Measurements from ENCODE around the gene ARFGAP2. TPM values are rescaled to one million over a fixed set of nuclear protein-coding genes. Genes with fewer than 3 reads are reported as not detected.

Gene ARFGAP2
- total RNA-seq (2021; fragmentation: NEBNext Ultra II Directional; extraction: Animal tissue kit (Norgen Biotek cat#: 25700)) (50.0 and 50.2 TPM in 2 replicates), polyA plus RNA-seq (2011; rRNA removed) (64.0 and 107 TPM in 2 replicates), polyA minus RNA-seq (2011; rRNA and poly(A)+ RNA removed) (98.7 and 104 TPM in 2 replicates)
- polyA plus RNA-seq (2011; cell fraction: cytosol; rRNA removed) = 87.8 TPM
- 162 TPM for polyA plus RNA-seq (2011; cell fraction: nucleus; rRNA removed)
- 56.0 to 96.2 TPM (median 61.7 TPM) in 4 replicates for polyA plus RNA-seq (2012, experiment 1 of 2)
- 155 TPM for polyA plus RNA-seq (2012, experiment 2 of 2)
- polyA plus RNA-seq (2013, experiment 1 of 2) = 39.1 TPM
- polyA plus RNA-seq (2013, experiment 2 of 2) = 37.9 TPM
- 34.2 TPM for polyA minus RNA-seq (2011; cell fraction: cytosol; rRNA and poly(A)+ RNA removed)
- 96.4 TPM for polyA minus RNA-seq (2011; cell fraction: nucleus; rRNA and poly(A)+ RNA removed)
- long read RNA-seq, experiment 1, partial matches to known transcripts = 25 of 36 reads
- long read RNA-seq, experiment 1, other reads (novel, unspliced or antisense) = 11 of 36 reads
- long read RNA-seq, experiment 2, transcript ARFGAP2-205 (16 exons, 2,976 nt) = major isoform, 17 of 48 reads
- long read RNA-seq, experiment 2, partial matches to known transcripts = 18 of 48 reads
- long read RNA-seq, experiment 2, other reads (novel, unspliced or antisense) = 10 of 48 reads

GRCh38 chr11:47176328-47177228 is at the start of gene ARFGAP2:
ARFGAP2 (minus strand) TSS chr11:47176879; CDS start chr11:47176853, 26 bp downstream.
- peaks cover 0 to 8% (median 1%) of the 10 kb centered on the region in 4 experiments; a peak in 5 of 7 replicates for H3K4me1 ChIP-seq (replicated peaks in 1 of 4; ENCODE audit: control insufficient read depth in 3 of 4, insufficient read depth in 4 of 4, low read length in 3 of 4)
- no peak within 1 kb of the TSS for H3K23ac ChIP-seq (ENCODE audit: insufficient read length)
- H3K4me3 ChIP-seq (ENCODE audit: extremely low read depth in 1 of 4, insufficient read depth in 2 of 4, low read depth in 3 of 4, low read length in 4 of 4) = peak within 1 kb of the TSS; percentile 72 to 93 (median 90)
- peak within 1 kb of the TSS; percentile 83 to 98 (median 98) for H3K9ac ChIP-seq (replicated peaks in 1 of 4; ENCODE audit: extremely low read depth in 1 of 4, low read depth in 3 of 4, low read length in 3 of 4)
- CTCF ChIA-PET (ENCODE audit: partially characterized antibody) = interaction anchor here (0.6 to 16.6 kb wide), 14 partner anchors 12 to 290 kb away, joined by 3 to 247 read pairs (median 11); partner anchors contain the start of genes ACP2, DDB2, NR1H3 and PACSIN3
- WGBS, 2 experiments (ENCODE audit: extremely low coverage in 1 of 2, insufficient coverage in 1 of 2, insufficient read length in 1 of 2, insufficient replicate concordance in 2 of 2, low coverage in 1 of 2, low lambda C conversion rate in 2 of 2, missing lambda C conversion rate in 1 of 2) = 2% methylated on average over 68 of the region's 89 CpGs; no CpG with 5 or more reads in 1 of the 2 experiments
- H3K27ac ChIP-seq (ENCODE audit: low read depth, low read length) = peak within 1 kb of the TSS; percentile 93
- H3K36me3 ChIP-seq (ENCODE audit: control insufficient read depth in 2 of 4, insufficient read depth in 4 of 4, low read length in 3 of 4) = peaks cover 16 to 33% (median 30%) of the 10 kb centered on the region in 4 experiments; a peak in 7 of 8 replicates
- H3K4ac ChIP-seq (replicated peaks; ENCODE audit: insufficient read length, low read depth, low read length) = peak within 1 kb of the TSS; percentile 64
- peak within 1 kb of the TSS; percentile 99 for H4K5ac ChIP-seq (ENCODE audit: insufficient read length, low read depth, low read length)
- peaks cover 8% of the 10 kb centered on the region for H3K23me2 ChIP-seq (ENCODE audit: low read depth, low read length)
- H2BK12ac ChIP-seq (ENCODE audit: low read depth, low read length) = peak within 1 kb of the TSS; percentile 90
- H2BK20ac ChIP-seq (ENCODE audit: low read length) = 0 out of 2 replicates have a peak within 1 kb of the TSS, but pooled peaks have one; percentile 48
- H3K14ac ChIP-seq (ENCODE audit: insufficient read length) = no peak within 1 kb of the TSS
- H2BK120ac ChIP-seq (replicated peaks; ENCODE audit: low read depth, low read length) = no peak within 1 kb of the TSS
- no peak within 1 kb of the TSS for H2AFZ ChIP-seq (ENCODE audit: low read length)
- H2BK5ac ChIP-seq (ENCODE audit: low read depth, low read length) = peak within 1 kb of the TSS; percentile 99
- no peaks in the 10 kb centered on the region for H3K9me3 ChIP-seq (ENCODE audit: insufficient read depth in 2 of 2, low read depth in 1 of 2, low read length in 1 of 2)
- peak within 1 kb of the TSS; percentile 99; the same call in 1 of the 2 replicates for H4K8ac ChIP-seq (ENCODE audit: extremely low read depth, insufficient read depth, low read length)
- POLR2A ChIA-PET (ENCODE audit: partially characterized antibody) = interaction anchor here (0.8 to 4.5 kb wide), 11 partner anchors 9 to 91 kb away, joined by 3 to 35 read pairs (median 6); partner anchors contain the start of genes ACP2, DDB2, NR1H3 and PACSIN3
- H3K79me2 ChIP-seq (ENCODE audit: control insufficient read depth in 1 of 2, insufficient read depth in 2 of 2, low read length in 2 of 2) = peaks cover 8 to 45% of the 10 kb centered on the region in 2 experiments
- FAIRE-seq (no peak), DNase-seq (ENCODE audit: low read depth in 1 of 2, low spot score in 2 of 2) (peak in 1 of 2 experiments; percentile 93)
- H4K20me1 ChIP-seq (replicated peaks in 1 of 2; ENCODE audit: control insufficient read depth in 1 of 2, insufficient read depth in 2 of 2, low read length in 2 of 2) = peaks cover 0 to 7% of the 10 kb centered on the region in 2 experiments
- peak within 1 kb of the TSS; percentile 97; the same call in 1 of the 2 replicates for H2BK15ac ChIP-seq (ENCODE audit: low read length)
- no peaks in the 10 kb centered on the region for H3K27me3 ChIP-seq (replicated peaks in 1 of 4; ENCODE audit: control insufficient read depth in 3 of 4, extremely low read depth in 1 of 4, insufficient read depth in 3 of 4, low read length in 3 of 4)
- H3K56ac ChIP-seq (replicated peaks; ENCODE audit: insufficient read length, low read depth, low read length) = peak within 1 kb of the TSS; percentile 95
- peaks cover 19% of the 10 kb centered on the region for H3K79me1 ChIP-seq (ENCODE audit: low read depth, low read length)
- H3K4me2 ChIP-seq (ENCODE audit: insufficient read depth in 1 of 2, low read depth in 2 of 2, low read length in 2 of 2) = peak within 1 kb of the TSS; percentile 94 to 98
- H2AK5ac ChIP-seq (ENCODE audit: low read depth, low read length) = peak within 1 kb of the TSS; percentile 88
- peak within 1 kb of the TSS; percentile 90 for H4K91ac ChIP-seq (replicated peaks; ENCODE audit: insufficient read length, low read length)
- H3K18ac ChIP-seq (ENCODE audit: extremely low read depth, low read length) = peak within 1 kb of the TSS; percentile 98
- TF ChIP-seq EZH2 (IDR thresholded peaks at IDR 0.05; ENCODE audit: low read depth, low read length, severe bottlenecking) (no peak), POLR2AphosphoS5 (IDR thresholded peaks at IDR 0.05; ENCODE audit: low read depth, low read length) (peak; percentile 27; the same call in 1 of the 2 replicates), TBP (IDR thresholded peaks at IDR 0.05; ENCODE audit: low read depth, low read length) (peak; percentile 76), CHD1 (IDR thresholded peaks at IDR 0.05; ENCODE audit: low read depth, low read length) (peak; percentile 48; the same call in 1 of the 2 replicates), SAP30 (IDR thresholded peaks at IDR 0.05; ENCODE audit: insufficient read depth, insufficient replicate concordance, low read length) (peak; percentile 50), GABPA (IDR thresholded peaks at IDR 0.05; ENCODE audit: borderline replicate concordance, insufficient read depth, low read length) (no peak), ASH2L (IDR thresholded peaks at IDR 0.05; ENCODE audit: low read length) (peak; percentile 76)
